Stimulated activated CD8-positive, alpha-beta memory T cell treated with anti-CD3 and anti-CD28 coated beads, Interleukin-2, amount 100 ng/mL, for 48 hours (primary cell): Measurements from ENCODE around the gene EFCAB13.
"Not testable (repeated sequence)": the region's sequence is repeated elsewhere in the genome, so short reads cannot be mapped to it uniquely, and the experiment has no call there.

Experiments
- DNase-seq, 2 donors: peaks; one replicate each; pipeline ENCODE4 v3.0.0-alpha.2; 2020; ENCODE audit warnings: low read depth in 2 of 2

Gene EFCAB13

GRCh38 chr17:47330548-47330947, 6.8 kb downstream of the EFCAB13 start:
- no peak for DNase-seq

- DNase-seq = no peak
Observed at GRCh38 chr17:47332287-47332686, 8.5 kb downstream of the EFCAB13 start.

- no peak for DNase-seq
Observed at GRCh38 chr17:47335101-47335936, 11.6 kb downstream of the EFCAB13 start.

- no peak for DNase-seq
Observed at GRCh38 chr17:47338026-47338425, 14.3 kb downstream of the EFCAB13 start.

GRCh38 chr17:47352848-47353247, 29.1 kb downstream of the EFCAB13 start:
- DNase-seq = no peak

GRCh38 chr17:47358652-47359051, 34.9 kb downstream of the EFCAB13 start:
- no peak for DNase-seq

GRCh38 chr17:47363171-47363570, 39.4 kb downstream of the EFCAB13 start:
- no peak for DNase-seq

GRCh38 chr17:47367257-47367656, 43.5 kb downstream of the EFCAB13 start:
- no peak for DNase-seq

GRCh38 chr17:47368262-47368661, 44.5 kb downstream of the EFCAB13 start:
- no peak for DNase-seq

- DNase-seq = not testable (repeated sequence)
Observed at GRCh38 chr17:47370899-47371298, 47.1 kb downstream of the EFCAB13 start.

GRCh38 chr17:47373002-47373401, 49.2 kb downstream of the EFCAB13 start:
- no peak for DNase-seq

- DNase-seq = no peak
Observed at GRCh38 chr17:47376247-47376646, 52.5 kb downstream of the EFCAB13 start.

- no peak for DNase-seq
Observed at GRCh38 chr17:47388825-47389224, 65.1 kb downstream of the EFCAB13 start.

- DNase-seq = not testable (repeated sequence)
Observed at GRCh38 chr17:47397532-47398128, 73.9 kb downstream of the EFCAB13 start.

- no peak for DNase-seq
Observed at GRCh38 chr17:47400333-47400732, 76.6 kb downstream of the EFCAB13 start.

- DNase-seq = no peak
Observed at GRCh38 chr17:47401100-47401499, 77.3 kb downstream of the EFCAB13 start.

GRCh38 chr17:47404006-47404405, 80.3 kb downstream of the EFCAB13 start:
- DNase-seq = no peak

- no peak for DNase-seq
Observed at GRCh38 chr17:47404875-47405274, 81.1 kb downstream of the EFCAB13 start.

GRCh38 chr17:47413872-47414271, 90.1 kb downstream of the EFCAB13 start:
- DNase-seq = no peak

- no peak for DNase-seq
Observed at GRCh38 chr17:47414612-47415011, 90.9 kb downstream of the EFCAB13 start.

- DNase-seq = no peak
Observed at GRCh38 chr17:47423406-47424295, 99.9 kb downstream of the EFCAB13 start.

GRCh38 chr17:47425233-47425632, 101.5 kb downstream of the EFCAB13 start:
- not testable (repeated sequence) for DNase-seq
